Mesothelial cell of epicardium (in vitro differentiated cells): ENCODE results near the gene RNF220. TPM values are rescaled to one million over a fixed set of nuclear protein-coding genes. Genes with fewer than 3 reads are reported as not detected.
A peak's percentile ranks its signal among the peaks of the same experiment; 100 is the strongest.

ENCODE experiments used
- DNase-seq, 2 experiments: peaks; one replicate each; pipeline ENCODE4 v3.0.0; 2021; ENCODE audit warnings: low spot score in 2 of 2; ENCODE audit not compliant: unreplicated experiment in 2 of 2
- H3K27ac Mint-ChIP-seq: 2 replicates; pipeline ENCODE4 v1.8.0; 2021; ENCODE audit warnings: mixed read lengths
- H3K27me3 Mint-ChIP-seq: 2 replicates; pipeline ENCODE4 v1.8.0; 2021; ENCODE audit warnings: low read depth, mixed read lengths
- H3K36me3 Mint-ChIP-seq: 2 replicates; pipeline ENCODE4 v1.8.0; 2021; ENCODE audit warnings: mixed read lengths
- H3K4me1 Mint-ChIP-seq: 2 replicates; pipeline ENCODE4 v1.8.0; 2021; ENCODE audit warnings: mixed read lengths
- H3K4me3 Mint-ChIP-seq: 2 replicates; pipeline ENCODE4 v1.8.0; 2021; ENCODE audit warnings: mild to moderate bottlenecking, moderate library complexity, mixed read lengths
- H3K9me3 Mint-ChIP-seq: 2 replicates; pipeline ENCODE4 v1.8.0; 2021; ENCODE audit warnings: mixed read lengths
- CTCF ChIP-seq: fragments of 200-600 bp; sonication (generic); IDR thresholded peaks from one replicate; pipeline ENCODE4 v1.5.0; 2021; ENCODE audit warnings: antibody characterized with exemption; ENCODE audit not compliant: unreplicated experiment
- total RNA-seq: library from RNA; stranded (reverse); gene quantifications from 3 replicates; pipeline ENCODE4 v1.2.1, GENCODE V29; 2021

The RNF220 gene
- total RNA-seq, 1 donor from 2014 or later = 84.2 TPM

DNA sequence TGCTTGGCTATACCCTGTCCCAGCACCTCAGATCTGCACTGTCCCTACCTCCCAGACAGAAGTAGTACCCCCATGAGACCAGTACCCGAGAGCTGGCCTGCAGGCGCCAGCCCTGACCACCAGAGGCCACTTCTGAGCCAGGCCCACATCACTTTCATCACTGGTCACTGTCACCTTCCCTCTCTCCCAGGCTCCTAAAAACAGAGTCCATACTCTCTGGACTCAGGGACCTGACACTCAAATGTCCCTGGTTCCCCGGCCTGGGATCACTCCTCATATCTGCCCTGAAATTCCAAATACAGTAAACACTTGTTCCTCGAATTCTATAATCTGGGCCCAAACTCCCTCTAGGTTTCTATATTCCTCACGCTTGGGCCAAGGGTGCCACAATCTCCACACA lies 250.6 kb downstream of the RNF220 start:
- Mint-ChIP-seq H3K27ac (no peak overlapping the region), H3K4me3 (no peak overlapping the region), H3K27me3 (no peaks in the 10 kb centered on the region), H3K9me3 (no peaks in the 10 kb centered on the region), H3K36me3 (peaks cover 9% of the 10 kb centered on the region), H3K4me1 (no peaks in the 10 kb centered on the region)
- TF ChIP-seq CTCF = peak; percentile 37
- DNase-seq = no peak

GRCh38 chr1:44659566-44659965 lies 254.5 kb downstream of the RNF220 start:
- Mint-ChIP-seq H3K4me1 (no peaks in the 10 kb centered on the region), H3K9me3 (no peaks in the 10 kb centered on the region), H3K36me3 (peaks cover 3% of the 10 kb centered on the region), H3K27ac (no peak overlapping the region), H3K4me3 (no peak overlapping the region), H3K27me3 (no peaks in the 10 kb centered on the region)
- TF ChIP-seq CTCF = no peak
- DNase-seq = no peak

GRCh38 chr1:44660176-44660575 lies 255.1 kb downstream of the RNF220 start:
- H3K27ac Mint-ChIP-seq = no peak overlapping the region
- H3K4me3 Mint-ChIP-seq = no peak overlapping the region
- H3K4me1 Mint-ChIP-seq = no peaks in the 10 kb centered on the region
- no peaks in the 10 kb centered on the region for H3K27me3 Mint-ChIP-seq
- DNase-seq = no peak
- peaks cover 3% of the 10 kb centered on the region for H3K36me3 Mint-ChIP-seq
- no peaks in the 10 kb centered on the region for H3K9me3 Mint-ChIP-seq
- TF ChIP-seq CTCF = no peak

GRCh38 chr1:44661781-44662682 lies 257.0 kb downstream of the RNF220 start:
- Mint-ChIP-seq H3K36me3 (peaks cover 2% of the 10 kb centered on the region), H3K4me3 (no peak overlapping the region), H3K27ac (no peak overlapping the region), H3K27me3 (no peaks in the 10 kb centered on the region), H3K4me1 (no peaks in the 10 kb centered on the region), H3K9me3 (no peaks in the 10 kb centered on the region)
- no peak for DNase-seq
- no peak for TF ChIP-seq CTCF

GRCh38 chr1:44662683-44663030 lies 257.6 kb downstream of the RNF220 start:
- H3K36me3 Mint-ChIP-seq = no peaks in the 10 kb centered on the region
- H3K4me3 Mint-ChIP-seq = no peak overlapping the region
- no peaks in the 10 kb centered on the region for H3K9me3 Mint-ChIP-seq
- no peak overlapping the region for H3K27ac Mint-ChIP-seq
- no peak for TF ChIP-seq CTCF
- no peaks in the 10 kb centered on the region for H3K27me3 Mint-ChIP-seq
- no peaks in the 10 kb centered on the region for H3K4me1 Mint-ChIP-seq
- DNase-seq = no peak
